GM18511 (cell line): ENCODE results near the gene PPP1R11.

ENCODE experiments used
- ATAC-seq: cut with Tn5 transposase; IDR thresholded peaks from one replicate; pipeline ENCODE4 v1.9.1; 2021; ENCODE audit warnings: mild to moderate bottlenecking, moderate library complexity; ENCODE audit not compliant: unreplicated experiment

PPP1R11 gene

GRCh38 chr6:30061092-30061857 is 5.7 kb upstream of the PPP1R11 start, which contains the start of gene POLR1H:
Gene POLR1H, plus strand, starts transcription at chr6:30061265. Its CDS starts 260 bp downstream, at chr6:30061525.
- ATAC-seq: peak; percentile 93

- peak; percentile 22 for ATAC-seq
These were observed 5.0 kb upstream of the PPP1R11 start for GRCh38 chr6:30061858-30062458.

GRCh38 chr6:30062471-30063178 is 4.4 kb upstream of the PPP1R11 start:
- ATAC-seq: no peak

- no peak for ATAC-seq
These were observed 3.7 kb upstream of the PPP1R11 start for GRCh38 chr6:30063315-30063714.

GRCh38 chr6:30066082-30066481 is 916 bp upstream of the PPP1R11 start:
- ATAC-seq: no peak

GRCh38 chr6:30067460-30068139 is 602 bp downstream of the PPP1R11 start:
- no peak for ATAC-seq

GRCh38 chr6:30071081-30071818 is 4.3 kb downstream of the PPP1R11 start:
- ATAC-seq: no peak

GRCh38 chr6:30071858-30072257 is 4.9 kb downstream of the PPP1R11 start:
- ATAC-seq: no peak

- no peak for ATAC-seq
These were observed 6.7 kb downstream of the PPP1R11 start for GRCh38 chr6:30073489-30074235.

- ATAC-seq: no peak
These were observed 7.5 kb downstream of the PPP1R11 start for GRCh38 chr6:30074331-30075093.

- ATAC-seq: no peak
These were observed 8.2 kb downstream of the PPP1R11 start, which contains the start of gene RNF39 for GRCh38 chr6:30075094-30075789. Gene RNF39, minus strand, starts transcription at chr6:30075769. Its CDS starts 184 bp downstream, at chr6:30075585.

GRCh38 chr6:30075790-30076732 is 9.1 kb downstream of the PPP1R11 start:
- ATAC-seq: no peak

GRCh38 chr6:30077218-30077617 is 10.2 kb downstream of the PPP1R11 start:
- ATAC-seq: no peak

GRCh38 chr6:30087876-30088275 is 20.9 kb downstream of the PPP1R11 start:
- no peak for ATAC-seq

GRCh38 chr6:30091577-30092381 is 24.8 kb downstream of the PPP1R11 start:
- no peak for ATAC-seq

- no peak for ATAC-seq
These were observed 26.0 kb downstream of the PPP1R11 start for GRCh38 chr6:30092852-30093543.
